ENCODE data around the gene PRRT1B. TPM values are rescaled to one million over a fixed set of nuclear protein-coding genes. Genes with fewer than 3 reads are reported as not detected.

PRRT1B gene
- total and polyA plus RNA-seq, 9 of the 15 experiments (the other 6 are each of a cell fraction or from before 2014, with no cell fraction given): not detected

DNA sequence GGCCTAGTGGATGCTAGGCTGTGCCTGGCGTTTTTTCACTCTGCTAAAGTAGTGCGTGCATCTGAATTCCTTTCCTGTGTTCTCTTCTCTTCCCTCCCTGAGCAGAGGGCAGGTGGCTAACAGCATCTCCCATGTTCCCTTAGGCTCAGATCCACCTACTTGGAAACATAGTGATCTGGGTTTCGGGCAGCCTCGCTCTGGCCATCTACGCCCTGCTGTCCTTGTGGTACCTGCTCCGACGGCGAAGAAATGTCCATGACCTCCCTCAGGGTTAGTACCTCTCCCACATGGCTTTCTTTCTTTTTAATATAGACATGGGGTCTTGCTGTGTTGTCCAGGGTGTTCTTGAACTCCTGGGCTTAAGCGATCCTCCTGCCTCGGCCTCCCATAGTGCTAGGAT, 24.1 kb upstream of the PRRT1B start:
- ChIA-PET POLR2A (no interaction called here), CTCF (ENCODE audit: low intra/inter-chr PET ratio) (no interaction called here)
- no peak overlapping the region for H3K4me2 ChIP-seq (ENCODE audit: insufficient read depth, low read length)
- H3K27ac ChIP-seq (ENCODE audit: extremely low read depth, low read depth, low read length): no peak overlapping the region
- in situ Hi-C loops (cut with MboI): no loop called here
- intact Hi-C loops (cut with micrococcal nuclease): no loop called here
- no peak overlapping the region for H2AFZ ChIP-seq (ENCODE audit: low read depth, low read length)
- H4K20me1 ChIP-seq (replicated peaks; ENCODE audit: control insufficient read depth, insufficient read depth, low read length): no peaks in the 10 kb centered on the region; the same call in 1 of the 2 replicates
- FAIRE-seq (no peak), ATAC-seq (no peak), DNase-seq (ENCODE audit: extremely low read depth in 1 of 4, low spot score in 3 of 4) (no peak)
- no peaks in the 10 kb centered on the region for H3K27me3 ChIP-seq (ENCODE audit: control insufficient read depth in 2 of 2, insufficient read depth in 2 of 2, low read length in 2 of 2)
- H3K4me3 ChIP-seq: no peak overlapping the region
- no peak overlapping the region for H3K9ac ChIP-seq (ENCODE audit: insufficient read depth in 1 of 2, low read depth in 2 of 2, low read length in 2 of 2)
- no peaks in the 10 kb centered on the region for H3K9me3 ChIP-seq (replicated peaks; ENCODE audit: control insufficient read depth, insufficient read depth, low read depth, low read length)
- no peaks in the 10 kb centered on the region for H3K79me2 ChIP-seq (ENCODE audit: control insufficient read depth, insufficient read depth, low read length)
- H3K9me1 ChIP-seq (ENCODE audit: control insufficient read depth, insufficient read depth, low read length): no peaks in the 10 kb centered on the region
- peaks cover 92% of the 10 kb centered on the region; the same call in 2 of the 3 replicates for H3K36me3 ChIP-seq (ENCODE audit: control insufficient read depth, insufficient read depth, low read length)
- H3K4me1 ChIP-seq (replicated peaks in 1 of 2; ENCODE audit: control insufficient read depth in 2 of 2, insufficient read depth in 2 of 2, low read length in 2 of 2): peaks cover 0 to 20% of the 10 kb centered on the region in 2 experiments; a peak in 1 of 5 replicates
- no TSS peak for BruUV-seq (replicated peaks)
- 87% methylated on average over 8 of the region's 10 CpGs for WGBS (ENCODE audit: insufficient coverage, low coverage, missing lambda C conversion rate)
- TF ChIP-seq CBX1 (IDR thresholded peaks at IDR 0.05; ENCODE audit: low read depth): no peak
- TF ChIP-seq, protein P1, sequence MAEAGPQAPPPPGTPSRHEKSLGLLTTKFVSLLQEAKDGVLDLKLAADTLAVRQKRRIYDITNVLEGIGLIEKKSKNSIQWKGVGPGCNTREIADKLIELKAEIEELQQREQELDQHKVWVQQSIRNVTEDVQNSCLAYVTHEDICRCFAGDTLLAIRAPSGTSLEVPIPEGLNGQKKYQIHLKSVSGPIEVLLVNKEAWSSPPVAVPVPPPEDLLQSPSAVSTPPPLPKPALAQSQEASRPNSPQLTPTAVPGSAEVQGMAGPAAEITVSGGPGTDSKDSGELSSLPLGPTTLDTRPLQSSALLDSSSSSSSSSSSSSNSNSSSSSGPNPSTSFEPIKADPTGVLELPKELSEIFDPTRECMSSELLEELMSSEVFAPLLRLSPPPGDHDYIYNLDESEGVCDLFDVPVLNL (CRISPR knock-in tag; IDR thresholded peaks at IDR 0.05; ENCODE audit: low read depth): no peak
- TF ChIP-seq ZNF134 (CRISPR knock-in tag; conservative IDR thresholded peaks at IDR 0.05): no peak
- TF ChIP-seq L3MBTL2 (IDR thresholded peaks at IDR 0.05): no peak
- no peak for TF ChIP-seq ZKSCAN8 (CRISPR knock-in tag; IDR thresholded peaks at IDR 0.05)
- TF ChIP-seq, protein P2, sequence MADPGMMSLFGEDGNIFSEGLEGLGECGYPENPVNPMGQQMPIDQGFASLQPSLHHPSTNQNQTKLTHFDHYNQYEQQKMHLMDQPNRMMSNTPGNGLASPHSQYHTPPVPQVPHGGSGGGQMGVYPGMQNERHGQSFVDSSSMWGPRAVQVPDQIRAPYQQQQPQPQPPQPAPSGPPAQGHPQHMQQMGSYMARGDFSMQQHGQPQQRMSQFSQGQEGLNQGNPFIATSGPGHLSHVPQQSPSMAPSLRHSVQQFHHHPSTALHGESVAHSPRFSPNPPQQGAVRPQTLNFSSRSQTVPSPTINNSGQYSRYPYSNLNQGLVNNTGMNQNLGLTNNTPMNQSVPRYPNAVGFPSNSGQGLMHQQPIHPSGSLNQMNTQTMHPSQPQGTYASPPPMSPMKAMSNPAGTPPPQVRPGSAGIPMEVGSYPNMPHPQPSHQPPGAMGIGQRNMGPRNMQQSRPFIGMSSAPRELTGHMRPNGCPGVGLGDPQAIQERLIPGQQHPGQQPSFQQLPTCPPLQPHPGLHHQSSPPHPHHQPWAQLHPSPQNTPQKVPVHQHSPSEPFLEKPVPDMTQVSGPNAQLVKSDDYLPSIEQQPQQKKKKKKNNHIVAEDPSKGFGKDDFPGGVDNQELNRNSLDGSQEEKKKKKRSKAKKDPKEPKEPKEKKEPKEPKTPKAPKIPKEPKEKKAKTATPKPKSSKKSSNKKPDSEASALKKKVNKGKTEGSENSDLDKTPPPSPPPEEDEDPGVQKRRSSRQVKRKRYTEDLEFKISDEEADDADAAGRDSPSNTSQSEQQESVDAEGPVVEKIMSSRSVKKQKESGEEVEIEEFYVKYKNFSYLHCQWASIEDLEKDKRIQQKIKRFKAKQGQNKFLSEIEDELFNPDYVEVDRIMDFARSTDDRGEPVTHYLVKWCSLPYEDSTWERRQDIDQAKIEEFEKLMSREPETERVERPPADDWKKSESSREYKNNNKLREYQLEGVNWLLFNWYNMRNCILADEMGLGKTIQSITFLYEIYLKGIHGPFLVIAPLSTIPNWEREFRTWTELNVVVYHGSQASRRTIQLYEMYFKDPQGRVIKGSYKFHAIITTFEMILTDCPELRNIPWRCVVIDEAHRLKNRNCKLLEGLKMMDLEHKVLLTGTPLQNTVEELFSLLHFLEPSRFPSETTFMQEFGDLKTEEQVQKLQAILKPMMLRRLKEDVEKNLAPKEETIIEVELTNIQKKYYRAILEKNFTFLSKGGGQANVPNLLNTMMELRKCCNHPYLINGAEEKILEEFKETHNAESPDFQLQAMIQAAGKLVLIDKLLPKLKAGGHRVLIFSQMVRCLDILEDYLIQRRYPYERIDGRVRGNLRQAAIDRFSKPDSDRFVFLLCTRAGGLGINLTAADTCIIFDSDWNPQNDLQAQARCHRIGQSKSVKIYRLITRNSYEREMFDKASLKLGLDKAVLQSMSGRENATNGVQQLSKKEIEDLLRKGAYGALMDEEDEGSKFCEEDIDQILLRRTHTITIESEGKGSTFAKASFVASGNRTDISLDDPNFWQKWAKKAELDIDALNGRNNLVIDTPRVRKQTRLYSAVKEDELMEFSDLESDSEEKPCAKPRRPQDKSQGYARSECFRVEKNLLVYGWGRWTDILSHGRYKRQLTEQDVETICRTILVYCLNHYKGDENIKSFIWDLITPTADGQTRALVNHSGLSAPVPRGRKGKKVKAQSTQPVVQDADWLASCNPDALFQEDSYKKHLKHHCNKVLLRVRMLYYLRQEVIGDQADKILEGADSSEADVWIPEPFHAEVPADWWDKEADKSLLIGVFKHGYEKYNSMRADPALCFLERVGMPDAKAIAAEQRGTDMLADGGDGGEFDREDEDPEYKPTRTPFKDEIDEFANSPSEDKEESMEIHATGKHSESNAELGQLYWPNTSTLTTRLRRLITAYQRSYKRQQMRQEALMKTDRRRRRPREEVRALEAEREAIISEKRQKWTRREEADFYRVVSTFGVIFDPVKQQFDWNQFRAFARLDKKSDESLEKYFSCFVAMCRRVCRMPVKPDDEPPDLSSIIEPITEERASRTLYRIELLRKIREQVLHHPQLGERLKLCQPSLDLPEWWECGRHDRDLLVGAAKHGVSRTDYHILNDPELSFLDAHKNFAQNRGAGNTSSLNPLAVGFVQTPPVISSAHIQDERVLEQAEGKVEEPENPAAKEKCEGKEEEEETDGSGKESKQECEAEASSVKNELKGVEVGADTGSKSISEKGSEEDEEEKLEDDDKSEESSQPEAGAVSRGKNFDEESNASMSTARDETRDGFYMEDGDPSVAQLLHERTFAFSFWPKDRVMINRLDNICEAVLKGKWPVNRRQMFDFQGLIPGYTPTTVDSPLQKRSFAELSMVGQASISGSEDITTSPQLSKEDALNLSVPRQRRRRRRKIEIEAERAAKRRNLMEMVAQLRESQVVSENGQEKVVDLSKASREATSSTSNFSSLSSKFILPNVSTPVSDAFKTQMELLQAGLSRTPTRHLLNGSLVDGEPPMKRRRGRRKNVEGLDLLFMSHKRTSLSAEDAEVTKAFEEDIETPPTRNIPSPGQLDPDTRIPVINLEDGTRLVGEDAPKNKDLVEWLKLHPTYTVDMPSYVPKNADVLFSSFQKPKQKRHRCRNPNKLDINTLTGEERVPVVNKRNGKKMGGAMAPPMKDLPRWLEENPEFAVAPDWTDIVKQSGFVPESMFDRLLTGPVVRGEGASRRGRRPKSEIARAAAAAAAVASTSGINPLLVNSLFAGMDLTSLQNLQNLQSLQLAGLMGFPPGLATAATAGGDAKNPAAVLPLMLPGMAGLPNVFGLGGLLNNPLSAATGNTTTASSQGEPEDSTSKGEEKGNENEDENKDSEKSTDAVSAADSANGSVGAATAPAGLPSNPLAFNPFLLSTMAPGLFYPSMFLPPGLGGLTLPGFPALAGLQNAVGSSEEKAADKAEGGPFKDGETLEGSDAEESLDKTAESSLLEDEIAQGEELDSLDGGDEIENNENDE (IDR thresholded peaks at IDR 0.05; ENCODE audit: low read depth, low read length): no peak
- TF ChIP-seq RBM34 (IDR thresholded peaks at IDR 0.05; ENCODE audit: borderline replicate concordance, insufficient read depth, low read length): no peak
- no peak for TF ChIP-seq POLR2B (IDR thresholded peaks at IDR 0.05; ENCODE audit: low read depth, partially characterized antibody)
- TF ChIP-seq GATA2 (CRISPR knock-in tag; IDR thresholded peaks at IDR 0.05): no peak
- TF ChIP-seq, protein P3, sequence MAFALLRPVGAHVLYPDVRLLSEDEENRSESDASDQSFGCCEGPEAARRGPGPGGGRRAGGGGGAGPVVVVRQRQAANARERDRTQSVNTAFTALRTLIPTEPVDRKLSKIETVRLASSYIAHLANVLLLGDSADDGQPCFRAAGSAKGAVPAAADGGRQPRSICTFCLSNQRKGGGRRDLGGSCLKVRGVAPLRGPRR (CRISPR knock-in tag; IDR thresholded peaks at IDR 0.05): no peak
- TF ChIP-seq KDM4B (IDR thresholded peaks at IDR 0.05; ENCODE audit: borderline replicate concordance in 2 of 2, low read depth in 1 of 2): no peak
